Keratinocyte (primary cell): ENCODE data around the gene TAF10. TPM values are rescaled to one million over a fixed set of nuclear protein-coding genes. Genes with fewer than 3 reads are reported as not detected.

Experiments used
- DNase-seq: peaks from one replicate; pipeline ENCODE4 v3.0.0-alpha.2; 2011; ENCODE audit warnings: low read depth, missing footprints, low spot score
- FAIRE-seq: peaks from 2 replicates; lab custom pipeline; 2011; peaks lifted over from hg19 to GRCh38; lab: Jason Lieb, UNC
- H2AFZ ChIP-seq: 2 replicates; pipeline ENCODE4 v1.6.0; 2012; ENCODE audit warnings: low read length, control low read depth, inconsistent platforms; ENCODE audit not compliant: control insufficient read depth
- H3K27ac ChIP-seq: 2 replicates; pipeline ENCODE4 v1.5.1; 2011; ENCODE audit warnings: low read length; ENCODE audit not compliant: control insufficient read depth, insufficient read depth
- H3K27me3 ChIP-seq: 3 replicates; pipeline ENCODE4 v1.6.0; 2011; ENCODE audit warnings: low read length; ENCODE audit not compliant: control insufficient read depth, insufficient read depth; ENCODE audit errors: extremely low read depth
- H3K36me3 ChIP-seq, 2 experiments: 2 replicates in 1 of 2; 3 replicates in 1 of 2; pipeline ENCODE4 v1.5.1; 2011; ENCODE audit warnings: low read length in 2 of 2, mild to moderate bottlenecking in 1 of 2; ENCODE audit not compliant: control insufficient read depth in 2 of 2, insufficient read depth in 2 of 2; ENCODE audit errors: extremely low read depth in 1 of 2
- H3K4me1 ChIP-seq: 3 replicates; pipeline ENCODE4 v1.5.1; 2011; ENCODE audit warnings: low read length; ENCODE audit not compliant: control insufficient read depth, insufficient read depth; ENCODE audit errors: extremely low read depth
- H3K4me2 ChIP-seq: 3 replicates; pipeline ENCODE4 v1.6.0; 2011; ENCODE audit warnings: low read depth, low read length; ENCODE audit not compliant: control insufficient read depth, insufficient read depth; ENCODE audit errors: extremely low read depth
- H3K4me3 ChIP-seq, 3 experiments: fragments of 200-600 bp in 1 of 3; sonication (generic) in 1 of 3; 2 replicates in 2 of 3; 3 replicates in 1 of 3; pipeline ENCODE4 v1.5.1; 2011 to 2016; ENCODE audit warnings: low read length in 3 of 3, mild to moderate bottlenecking in 3 of 3, control low read depth in 2 of 3, inconsistent platforms in 1 of 3, low read depth in 1 of 3, mixed read lengths in 1 of 3, mixed run types in 1 of 3, moderate library complexity in 1 of 3; ENCODE audit not compliant: control insufficient read depth in 2 of 3, insufficient read depth in 2 of 3; ENCODE audit errors: extremely low read depth in 1 of 3
- H3K79me2 ChIP-seq: 2 replicates; pipeline ENCODE4 v1.6.0; 2012; ENCODE audit warnings: low read length; ENCODE audit not compliant: control insufficient read depth, insufficient read depth
- H3K9ac ChIP-seq: 3 replicates; pipeline ENCODE4 v1.6.0; 2011; ENCODE audit warnings: low read length; ENCODE audit not compliant: control insufficient read depth, insufficient read depth; ENCODE audit errors: extremely low read depth
- H3K9me1 ChIP-seq: 3 replicates; pipeline ENCODE4 v1.6.0; 2011; ENCODE audit warnings: low read length; ENCODE audit not compliant: control insufficient read depth, insufficient read depth; ENCODE audit errors: extremely low read depth
- H3K9me3 ChIP-seq: 2 replicates; pipeline ENCODE4 v1.5.1; 2012; ENCODE audit warnings: low read depth, low read length; ENCODE audit not compliant: control insufficient read depth
- H4K20me1 ChIP-seq: 3 replicates; pipeline ENCODE4 v1.6.0; 2011; ENCODE audit warnings: low read length; ENCODE audit not compliant: control insufficient read depth, insufficient read depth; ENCODE audit errors: extremely low read depth
- CTCF ChIP-seq, 3 experiments: IDR thresholded peaks in 1 of 3; conservative IDR thresholded peaks in 1 of 3; optimal IDR thresholded peaks in 1 of 3; 2 replicates in 2 of 3; 3 replicates in 1 of 3; pipeline versions ENCODE3 to v1.5.1; 2011; ENCODE audit warnings: low read length in 3 of 3, mild to moderate bottlenecking in 3 of 3, moderate library complexity in 2 of 3, control low read depth in 1 of 3, inconsistent platforms in 1 of 3; ENCODE audit not compliant: insufficient read depth in 2 of 3; ENCODE audit errors: extremely low read depth in 1 of 3
- EZH2 ChIP-seq: IDR thresholded peaks from one replicate; pipeline ENCODE4 v1.6.1; 2012; ENCODE audit warnings: inconsistent platforms, mild to moderate bottlenecking, low read length, moderate library complexity
- dilution Hi-C: fragments of 300-500 bp; cut with MboI; formaldehyde crosslinking; loops from one replicate; pipeline ENCODE4 v1.7.0; 2020; ENCODE audit warnings: low sequenced_read_pairs; ENCODE audit not compliant: extremely low pct_ligation_motif_present
- polyA plus RNA-seq, 5 experiments: library from polyadenylated mRNA; depleted of rRNA in 3 of 5; stranded (reverse) in 3 of 5; stranded (forward) in 1 of 5; unstranded in 1 of 5; fragments of >200 nt; gene quantifications; 1 replicate in 1 of 5; 2 replicates in 3 of 5; 3 replicates in 1 of 5; pipeline versions ENCODE4 v1.2.1 to v1.2.3, GENCODE V29; 2011 to 2012; ENCODE audit warnings: missing spikeins in 2 of 5, low read depth in 1 of 5, low replicate concordance in 1 of 5

Gene TAF10
- polyA plus RNA-seq, 1 donor (not counting 4 experiments of a cell fraction or from before 2014, with no cell fraction given), result 165 TPM

DNA sequence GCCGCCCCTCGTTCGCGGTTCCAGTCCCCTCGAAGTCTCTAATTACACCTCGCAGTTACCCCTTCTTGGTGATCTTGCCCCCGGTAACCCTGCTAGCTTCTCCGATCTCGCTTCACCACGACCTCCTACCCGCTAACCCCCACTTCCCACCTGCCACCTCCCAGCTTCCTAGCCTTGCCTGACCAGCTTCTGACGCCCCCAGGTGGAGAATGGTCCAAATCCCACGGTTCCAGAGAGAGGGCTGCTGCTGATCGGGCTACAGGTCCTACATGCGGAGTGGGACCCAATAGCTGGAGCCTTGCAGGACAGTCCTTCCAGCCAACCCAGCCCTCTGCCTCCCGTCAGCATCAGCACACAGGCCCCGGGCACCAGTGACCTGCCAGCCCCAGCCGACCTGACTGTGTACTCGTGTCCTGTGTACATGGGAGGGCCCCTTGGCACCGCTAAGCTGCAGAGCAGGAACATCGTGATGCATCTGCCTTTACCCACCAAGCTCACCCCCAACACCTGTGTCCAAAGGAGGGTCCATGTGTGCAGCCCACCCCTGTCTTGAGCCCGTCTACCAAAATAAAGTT is 40.5 kb downstream of the TAF10 start:
- H3K9me1 ChIP-seq, result no peaks in the 10 kb centered on the region
- DNase-seq, result no peak
- H2AFZ ChIP-seq, result no peak overlapping the region
- dilution Hi-C loops, result no loop called here
- no peak for FAIRE-seq
- H3K27ac ChIP-seq, result no peak overlapping the region
- no peaks in the 10 kb centered on the region for H3K27me3 ChIP-seq
- no peaks in the 10 kb centered on the region for H4K20me1 ChIP-seq
- H3K9ac ChIP-seq, result no peak overlapping the region
- H3K79me2 ChIP-seq, result no peaks in the 10 kb centered on the region
- no peaks in the 10 kb centered on the region for H3K9me3 ChIP-seq
- TF ChIP-seq CTCF (optimal IDR thresholded peaks at IDR 0.05 in 1 of 3, IDR thresholded peaks at IDR 0.05 in 1 of 3, conservative IDR thresholded peaks at IDR 0.05 in 1 of 3; ENCODE audit: extremely low read depth in 1 of 3, insufficient read depth in 2 of 3, low read length in 3 of 3) (no peak), EZH2 (no peak)
- no peaks in the 10 kb centered on the region for H3K36me3 ChIP-seq
- H3K4me3 ChIP-seq, result no peak overlapping the region
- H3K4me1 ChIP-seq, result peaks cover 5% of the 10 kb centered on the region
- no peak overlapping the region for H3K4me2 ChIP-seq

GRCh38 chr11:6570691-6571427 is 41.2 kb downstream of the TAF10 start:
- no peak overlapping the region for H3K9ac ChIP-seq
- no peak overlapping the region for H3K4me3 ChIP-seq
- H3K9me3 ChIP-seq, result no peaks in the 10 kb centered on the region
- FAIRE-seq (no peak), DNase-seq (no peak)
- H3K27me3 ChIP-seq, result no peaks in the 10 kb centered on the region
- H2AFZ ChIP-seq, result no peak overlapping the region
- TF ChIP-seq CTCF (optimal IDR thresholded peaks at IDR 0.05 in 1 of 3, IDR thresholded peaks at IDR 0.05 in 1 of 3, conservative IDR thresholded peaks at IDR 0.05 in 1 of 3; ENCODE audit: extremely low read depth in 1 of 3, insufficient read depth in 2 of 3, low read length in 3 of 3) (no peak), EZH2 (no peak)
- no peak overlapping the region for H3K4me2 ChIP-seq
- H3K9me1 ChIP-seq, result no peaks in the 10 kb centered on the region
- dilution Hi-C loops, result no loop called here
- H4K20me1 ChIP-seq, result no peaks in the 10 kb centered on the region
- no peaks in the 10 kb centered on the region for H3K79me2 ChIP-seq
- H3K27ac ChIP-seq, result no peak overlapping the region
- peaks cover 5% of the 10 kb centered on the region for H3K4me1 ChIP-seq
- peaks cover 0 to 1% of the 10 kb centered on the region in 2 experiments for H3K36me3 ChIP-seq
